ENCODE results near the gene ACACA. TPM values are rescaled to one million over a fixed set of nuclear protein-coding genes. Genes with fewer than 3 reads are reported as not detected.
A peak's percentile ranks its signal among the peaks of the same experiment; 100 is the strongest.

Gene ACACA
- total and polyA plus RNA-seq, 9 of the 15 experiments (the other 6 are each of a cell fraction or from before 2014, with no cell fraction given): 35.9 to 135 (median 88.4) TPM

- CTCF ChIA-PET (ENCODE audit: low intra/inter-chr PET ratio): no interaction called here
These were observed 45.1 kb downstream of the ACACA start for GRCh38 chr17:37361543-37361942.

More at GRCh38 chr17:37361543-37361942, 45.1 kb downstream of the ACACA start:
- Histone ChIP-seq H3K4me3 (no peak overlapping the region), H2AFZ (ENCODE audit: low read depth, low read length) (peak overlapping the region; percentile 34), H3K36me3 (ENCODE audit: control insufficient read depth, insufficient read depth, low read length) (peaks cover 8% of the 10 kb centered on the region; the same call in 1 of the 3 replicates), H4K20me1 (replicated peaks; ENCODE audit: control insufficient read depth, insufficient read depth, low read length) (no peaks in the 10 kb centered on the region), H3K27me3 (ENCODE audit: control insufficient read depth in 2 of 2, insufficient read depth in 2 of 2, low read length in 2 of 2) (no peaks in the 10 kb centered on the region), H3K9me3 (replicated peaks; ENCODE audit: control insufficient read depth, insufficient read depth, low read depth, low read length) (no peaks in the 10 kb centered on the region), H3K79me2 (ENCODE audit: control insufficient read depth, insufficient read depth, low read length) (peaks cover 27% of the 10 kb centered on the region), H3K4me1 (replicated peaks in 1 of 2; ENCODE audit: control insufficient read depth in 2 of 2, insufficient read depth in 2 of 2, low read length in 2 of 2) (peaks cover 14% of the 10 kb centered on the region in 2 experiments), H3K9ac (ENCODE audit: insufficient read depth in 1 of 2, low read depth in 2 of 2, low read length in 2 of 2) (no peak overlapping the region), H3K27ac (ENCODE audit: extremely low read depth, low read depth, low read length) (no peak overlapping the region), H3K9me1 (ENCODE audit: control insufficient read depth, insufficient read depth, low read length) (no peaks in the 10 kb centered on the region), H3K4me2 (ENCODE audit: insufficient read depth, low read length) (no peak overlapping the region)
- POLR2A ChIA-PET: interaction anchor here (0.7 to 1.3 kb wide), 2 partner anchors 12 to 47 kb away, joined by 4 read pairs; no protein-coding TSS in a partner anchor
- intact Hi-C loops (cut with micrococcal nuclease): loop anchor here (10.0 kb wide), 1 partner anchor 77 kb away; no protein-coding TSS in a partner anchor
- DNase-seq (ENCODE audit: extremely low read depth in 1 of 4, low spot score in 3 of 4) (no peak), ATAC-seq (no peak), FAIRE-seq (no peak)
- WGBS (ENCODE audit: insufficient coverage, low coverage, missing lambda C conversion rate): 84% methylated on average over 4 of the region's 4 CpGs
- BruUV-seq (replicated peaks): no TSS peak
- in situ Hi-C loops (cut with MboI): no loop called here
- no peak for TF ChIP-seq ZNF347 (CRISPR knock-in tag; IDR thresholded peaks at IDR 0.05; ENCODE audit: low read depth)
- TF ChIP-seq HMBOX1 (IDR thresholded peaks at IDR 0.05): no peak
- TF ChIP-seq NRF1 (conservative IDR thresholded peaks at IDR 0.05 in 1 of 2, IDR thresholded peaks at IDR 0.05 in 1 of 2): no peak
- no peak for TF ChIP-seq HDAC6 (IDR thresholded peaks at IDR 0.05; ENCODE audit: low read depth, low read length)
- TF ChIP-seq ZBTB2 (IDR thresholded peaks at IDR 0.05): no peak
- TF ChIP-seq ILK (tag; IDR thresholded peaks at IDR 0.05; ENCODE audit: borderline replicate concordance, low read depth): no peak
- TF ChIP-seq ZNF583 (CRISPR knock-in tag; IDR thresholded peaks at IDR 0.05): no peak
- TF ChIP-seq MLLT1 (IDR thresholded peaks at IDR 0.05): no peak
- TF ChIP-seq RAD21 (CRISPR knock-in tag; conservative IDR thresholded peaks at IDR 0.05 in 1 of 2, IDR thresholded peaks at IDR 0.05 in 1 of 2): no peak
- no peak for TF ChIP-seq FOXA1 (IDR thresholded peaks at IDR 0.05; ENCODE audit: borderline replicate concordance)

All from K562 (cell line).